Retinal pigment epithelial cell (primary cell): ENCODE results near the gene DMPK.

Experiments used
- DNase-seq: peaks from one replicate; pipeline ENCODE4 v3.0.0-alpha.2; 2010; ENCODE audit warnings: low read depth
- H3K4me3 ChIP-seq: 2 replicates; pipeline ENCODE4 v1.5.1; 2011; ENCODE audit warnings: mild to moderate bottlenecking, low read length, control low read depth, moderate library complexity
- TF ChIP-seq, protein P1 (sequence below): conservative IDR thresholded peaks from 2 replicates; pipeline ENCODE4 v1.5.1; 2011; ENCODE audit warnings: low read depth, low read length, control low read depth, inconsistent platforms

DMPK gene

DNA sequence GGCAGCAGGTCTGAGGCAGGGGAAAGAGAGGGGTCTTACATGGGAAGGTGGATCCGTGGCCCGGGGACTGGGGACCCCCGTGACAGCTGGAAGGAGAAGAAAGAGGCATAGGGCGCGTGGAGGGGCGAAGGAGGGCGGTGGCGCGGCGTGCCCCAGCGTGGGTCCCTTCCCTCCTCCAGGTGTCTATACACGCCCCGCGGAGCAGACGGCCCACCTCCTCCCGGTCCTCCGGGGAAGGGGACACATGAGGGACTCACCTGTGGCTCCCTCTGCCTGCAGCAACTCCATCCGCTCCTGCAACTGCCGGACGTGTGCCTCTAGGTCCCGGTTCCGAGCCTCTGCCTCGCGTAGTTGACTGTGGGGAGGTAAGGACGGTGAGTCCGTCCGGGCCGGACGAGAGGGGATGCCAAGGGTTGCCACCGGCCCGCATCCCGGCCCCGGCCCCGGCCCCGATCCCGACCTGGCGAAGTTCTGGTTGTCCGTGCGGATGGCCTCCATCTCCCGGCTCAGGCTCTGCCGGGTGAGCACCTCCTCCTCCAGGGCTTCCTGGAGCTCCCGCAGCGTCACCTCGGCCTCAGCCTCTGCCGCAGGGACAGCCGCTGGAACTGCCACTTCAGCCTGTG lies 10.9 kb downstream of the DMPK start:
- peak overlapping the region; percentile 32 for H3K4me3 ChIP-seq
- TF ChIP-seq, protein P1, sequence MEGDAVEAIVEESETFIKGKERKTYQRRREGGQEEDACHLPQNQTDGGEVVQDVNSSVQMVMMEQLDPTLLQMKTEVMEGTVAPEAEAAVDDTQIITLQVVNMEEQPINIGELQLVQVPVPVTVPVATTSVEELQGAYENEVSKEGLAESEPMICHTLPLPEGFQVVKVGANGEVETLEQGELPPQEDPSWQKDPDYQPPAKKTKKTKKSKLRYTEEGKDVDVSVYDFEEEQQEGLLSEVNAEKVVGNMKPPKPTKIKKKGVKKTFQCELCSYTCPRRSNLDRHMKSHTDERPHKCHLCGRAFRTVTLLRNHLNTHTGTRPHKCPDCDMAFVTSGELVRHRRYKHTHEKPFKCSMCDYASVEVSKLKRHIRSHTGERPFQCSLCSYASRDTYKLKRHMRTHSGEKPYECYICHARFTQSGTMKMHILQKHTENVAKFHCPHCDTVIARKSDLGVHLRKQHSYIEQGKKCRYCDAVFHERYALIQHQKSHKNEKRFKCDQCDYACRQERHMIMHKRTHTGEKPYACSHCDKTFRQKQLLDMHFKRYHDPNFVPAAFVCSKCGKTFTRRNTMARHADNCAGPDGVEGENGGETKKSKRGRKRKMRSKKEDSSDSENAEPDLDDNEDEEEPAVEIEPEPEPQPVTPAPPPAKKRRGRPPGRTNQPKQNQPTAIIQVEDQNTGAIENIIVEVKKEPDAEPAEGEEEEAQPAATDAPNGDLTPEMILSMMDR: no peak

DNA sequence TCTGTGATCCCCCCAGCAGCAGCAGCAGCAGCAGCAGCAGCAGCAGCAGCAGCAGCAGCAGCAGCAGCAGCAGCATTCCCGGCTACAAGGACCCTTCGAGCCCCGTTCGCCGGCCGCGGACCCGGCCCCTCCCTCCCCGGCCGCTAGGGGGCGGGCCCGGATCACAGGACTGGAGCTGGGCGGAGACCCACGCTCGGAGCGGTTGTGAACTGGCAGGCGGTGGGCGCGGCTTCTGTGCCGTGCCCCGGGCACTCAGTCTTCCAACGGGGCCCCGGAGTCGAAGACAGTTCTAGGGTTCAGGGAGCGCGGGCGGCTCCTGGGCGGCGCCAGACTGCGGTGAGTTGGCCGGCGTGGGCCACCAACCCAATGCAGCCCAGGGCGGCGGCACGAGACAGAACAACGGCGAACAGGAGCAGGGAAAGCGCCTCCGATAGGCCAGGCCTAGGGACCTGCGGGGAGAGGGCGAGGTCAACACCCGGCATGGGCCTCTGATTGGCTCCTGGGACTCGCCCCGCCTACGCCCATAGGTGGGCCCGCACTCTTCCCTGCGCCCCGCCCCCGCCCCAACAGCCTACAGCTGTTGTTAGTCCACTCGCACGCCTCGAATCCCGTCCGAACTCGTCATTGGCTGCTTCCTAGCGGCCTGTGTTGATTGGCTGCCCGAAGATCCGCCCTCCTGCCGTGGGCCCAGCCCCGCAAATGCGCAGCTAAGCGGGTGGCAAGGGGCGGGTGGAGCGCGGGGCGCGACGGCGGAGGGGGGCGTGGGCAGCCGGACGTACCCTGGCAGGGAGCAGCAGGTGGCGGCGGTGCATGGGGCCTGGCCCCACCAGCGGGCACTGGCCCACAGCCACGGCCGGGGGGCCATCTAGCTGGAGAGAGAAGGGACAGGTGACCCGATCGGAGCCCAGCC lies 11.8 kb downstream of the DMPK start:
- TF ChIP-seq, protein P1: peak; percentile 75

More for the DNA sequence above, 10.9 kb downstream of the DMPK start:
- DNase-seq: no peak

DNA sequence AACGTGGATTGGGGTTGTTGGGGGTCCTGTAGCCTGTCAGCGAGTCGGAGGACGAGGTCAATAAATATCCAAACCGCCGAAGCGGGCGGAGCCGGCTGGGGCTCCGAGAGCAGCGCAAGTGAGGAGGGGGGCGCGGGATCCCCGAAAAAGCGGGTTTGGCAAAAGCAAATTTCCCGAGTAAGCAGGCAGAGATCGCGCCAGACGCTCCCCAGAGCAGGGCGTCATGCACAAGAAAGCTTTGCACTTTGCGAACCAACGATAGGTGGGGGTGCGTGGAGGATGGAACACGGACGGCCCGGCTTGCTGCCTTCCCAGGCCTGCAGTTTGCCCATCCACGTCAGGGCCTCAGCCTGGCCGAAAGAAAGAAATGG lies 12.5 kb downstream of the DMPK start:
- peak overlapping the region; percentile 52 for H3K4me3 ChIP-seq
- TF ChIP-seq, protein P1: no peak
- DNase-seq: no peak

More for the DNA sequence above, 11.8 kb downstream of the DMPK start:
- peak overlapping the region; percentile 52 for H3K4me3 ChIP-seq
- DNase-seq: peak; percentile 93

DNA sequence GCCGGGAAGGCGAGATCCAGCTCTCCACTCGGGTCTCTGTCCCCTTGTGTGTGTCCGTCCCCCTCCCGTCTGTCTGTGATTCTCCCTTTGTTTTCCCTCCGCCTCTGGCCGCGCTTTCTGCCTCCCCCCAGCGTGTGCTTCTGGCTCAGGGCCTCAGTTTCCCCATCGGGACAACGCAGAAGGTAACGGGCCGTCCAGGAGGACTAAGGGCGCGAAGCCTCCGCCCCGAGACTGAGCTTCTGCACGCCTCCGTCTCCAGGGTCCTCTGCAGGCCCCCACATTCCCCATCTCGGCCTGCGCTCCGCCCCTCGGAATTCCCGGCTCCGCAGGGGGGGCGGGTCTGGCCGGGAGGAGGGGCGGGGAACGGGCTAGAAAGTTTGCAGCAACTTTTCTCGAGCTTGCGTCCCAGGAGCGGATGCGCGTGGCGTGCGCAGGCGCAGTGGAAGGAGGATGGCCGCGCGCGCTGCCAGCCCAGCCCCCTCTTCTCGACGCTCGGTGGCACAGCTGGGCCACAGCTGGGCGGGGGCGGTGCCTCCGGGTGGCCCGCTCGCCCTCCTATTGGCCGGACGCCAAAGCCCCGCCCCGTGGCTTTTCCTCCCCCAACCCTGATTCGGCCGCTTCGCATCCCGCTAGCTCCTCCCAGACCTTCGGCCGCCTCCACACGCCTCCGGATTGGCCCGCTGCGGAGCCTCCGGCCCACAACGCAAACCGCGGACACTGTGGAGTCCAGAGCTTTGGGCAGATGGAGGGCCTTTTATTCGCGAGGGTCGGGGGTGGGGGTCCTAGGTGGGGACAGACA lies 13.1 kb downstream of the DMPK start, which contains the start of gene SIX5:
Gene SIX5, minus strand, starts transcription at position 269 of the 799 bp plus-strand sequence. CDS start 408 bp downstream, outside the sequence.
- peak within 1 kb of the TSS; percentile 77 for H3K4me3 ChIP-seq
- peak; percentile 80 for DNase-seq
- TF ChIP-seq, protein P1: no peak

DNA sequence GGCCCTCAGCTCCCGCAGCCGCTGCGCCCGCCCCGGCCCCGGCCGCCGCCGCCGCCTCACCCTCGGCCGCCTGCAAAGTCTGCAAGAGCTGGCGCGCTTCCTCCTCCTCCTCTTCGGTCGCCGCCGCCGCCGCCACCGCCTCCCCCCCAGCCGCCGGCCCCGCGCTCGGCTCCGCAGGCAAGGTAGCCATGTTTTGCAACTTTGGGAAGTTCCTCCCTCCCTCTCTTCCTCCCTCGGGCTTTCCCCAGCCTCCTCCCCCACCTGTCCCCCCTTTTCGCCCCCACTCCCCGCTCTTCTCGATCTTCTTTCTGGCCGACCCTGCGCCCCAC lies 13.7 kb downstream of the DMPK start:
- TF ChIP-seq, protein P1: no peak
- no peak for DNase-seq
- peak overlapping the region; percentile 77 for H3K4me3 ChIP-seq

DNA sequence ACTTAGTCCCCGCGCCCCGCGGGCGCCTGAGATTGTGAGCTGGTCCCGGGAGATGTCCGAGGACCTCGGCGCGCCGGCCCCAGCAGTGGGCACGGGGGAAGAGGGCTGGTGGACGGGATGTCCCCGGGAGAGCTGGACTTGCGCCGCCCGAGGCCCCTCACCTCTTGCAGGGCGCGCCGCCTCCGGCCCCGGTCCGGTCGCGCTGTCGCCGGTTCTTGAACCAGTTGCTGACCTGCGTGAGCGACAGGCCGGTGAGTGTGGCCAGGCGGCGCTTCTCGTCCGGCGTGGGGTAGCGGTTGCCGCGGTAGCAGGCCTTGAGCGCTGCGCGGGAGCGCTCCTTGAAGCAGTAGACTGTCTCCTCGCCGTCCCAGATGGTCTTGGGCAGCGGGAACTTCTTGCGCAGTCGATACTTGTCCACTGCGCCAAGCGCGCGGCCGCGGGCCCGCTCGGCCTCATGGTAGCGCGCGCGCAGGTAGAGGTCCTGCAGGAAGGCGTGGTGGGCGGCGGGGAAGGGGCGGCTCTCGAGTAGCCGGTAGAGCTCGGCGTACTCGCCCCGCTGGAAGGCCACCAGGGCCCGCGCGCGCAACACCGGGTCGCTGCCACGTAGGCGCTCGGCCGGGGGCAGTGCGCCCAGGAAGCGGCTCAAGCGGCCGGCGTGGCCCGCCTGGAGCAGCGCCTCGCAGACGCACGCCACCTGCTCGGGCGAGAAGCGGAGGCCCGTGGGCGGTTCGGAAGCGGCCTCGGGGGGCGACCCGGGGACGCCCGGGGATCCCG lies 14.2 kb downstream of the DMPK start:
- H3K4me3 ChIP-seq: peak overlapping the region; percentile 77
- TF ChIP-seq, protein P1: no peak
- DNase-seq: no peak
